ENCODE results near the gene GABRD.
A peak's percentile ranks its signal among the peaks of the same experiment; 100 is the strongest.

GABRD gene

GRCh38 chr1:2039251-2039650 lies 20.1 kb downstream of the GABRD start:
- DNase-seq (ENCODE audit: low spot score) = no peak

DNA sequence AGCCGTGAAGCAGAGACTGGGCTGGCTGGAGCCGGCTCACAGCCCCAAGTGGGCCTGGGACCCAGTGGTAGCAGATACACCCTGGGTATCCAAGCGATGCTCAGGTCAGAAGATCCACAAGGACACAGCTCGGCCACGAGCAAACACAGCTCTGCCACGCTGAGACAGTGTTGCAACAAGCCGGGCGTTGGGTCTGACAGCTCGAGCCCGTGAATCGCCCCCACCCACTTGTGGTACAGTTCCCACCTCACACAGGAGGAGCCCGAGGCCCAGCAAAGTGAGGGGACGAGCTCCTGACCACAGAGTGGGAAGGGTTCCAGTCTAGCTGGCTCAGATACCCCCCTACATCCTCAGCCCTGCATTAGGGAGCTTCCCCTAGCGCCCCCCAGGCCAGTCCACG lies 22.2 kb downstream of the GABRD start:
- DNase-seq (ENCODE audit: low spot score) = no peak

- no peak for DNase-seq (ENCODE audit: low spot score)
Measured at GRCh38 chr1:2041887-2042286, 22.7 kb downstream of the GABRD start.

GRCh38 chr1:2042830-2043773 lies 24.0 kb downstream of the GABRD start:
- DNase-seq (ENCODE audit: low spot score) = no peak

DNA sequence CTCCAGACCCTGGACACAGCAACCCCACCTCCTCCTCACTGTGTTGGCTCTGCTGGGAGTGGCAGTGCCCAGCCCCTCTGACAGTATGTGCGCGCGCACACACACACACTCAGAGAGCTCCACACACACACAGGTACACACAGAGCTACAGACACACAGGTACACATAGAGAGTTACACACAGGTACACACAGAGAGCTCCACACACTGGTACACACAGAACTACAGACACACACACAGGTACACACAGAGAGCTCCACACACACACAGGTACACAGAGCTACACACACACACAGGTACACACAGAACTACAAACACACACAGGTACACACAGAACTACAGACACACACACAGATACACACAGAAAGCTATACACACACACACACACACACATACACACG lies 24.7 kb downstream of the GABRD start:
- DNase-seq (ENCODE audit: low spot score) = no peak

GRCh38 chr1:2044510-2045319 lies 25.6 kb downstream of the GABRD start:
- peak; percentile 95 for DNase-seq (ENCODE audit: low spot score)

DNA sequence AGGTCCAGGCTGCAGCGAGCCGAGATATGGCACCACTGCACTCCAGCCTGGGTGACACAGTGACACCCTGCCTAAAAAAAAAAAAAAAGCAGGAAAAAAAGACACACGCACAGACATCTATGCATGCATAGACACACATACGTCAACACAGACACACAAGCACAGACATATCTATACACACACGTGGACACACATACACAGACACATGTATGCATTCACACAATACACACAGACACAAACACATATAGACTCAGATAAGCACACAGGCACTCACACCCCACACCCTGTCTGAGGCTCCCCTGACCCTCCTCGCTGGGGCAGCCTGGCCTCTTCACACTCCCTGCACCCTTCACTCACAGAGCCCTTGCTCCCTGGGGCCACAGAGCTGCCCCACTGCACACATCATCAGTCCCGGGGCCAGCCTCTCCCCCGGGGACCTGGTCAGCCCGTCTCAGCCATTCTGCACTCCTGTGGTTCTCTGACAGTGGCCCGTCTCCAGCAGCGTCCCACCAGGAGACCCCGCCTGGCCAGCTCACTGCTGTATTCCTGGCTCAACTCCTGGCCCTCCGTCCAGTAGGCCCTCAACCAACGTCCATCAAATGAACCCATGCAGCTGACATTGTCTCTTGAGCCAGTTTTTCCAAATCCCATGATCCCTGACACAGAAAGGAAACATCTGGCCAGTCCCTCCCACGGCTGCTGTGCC lies 26.5 kb downstream of the GABRD start:
- no peak for DNase-seq (ENCODE audit: low spot score)

- peak; percentile 71 for DNase-seq (ENCODE audit: low spot score)
Measured at GRCh38 chr1:2046174-2046917, 27.2 kb downstream of the GABRD start.

DNA sequence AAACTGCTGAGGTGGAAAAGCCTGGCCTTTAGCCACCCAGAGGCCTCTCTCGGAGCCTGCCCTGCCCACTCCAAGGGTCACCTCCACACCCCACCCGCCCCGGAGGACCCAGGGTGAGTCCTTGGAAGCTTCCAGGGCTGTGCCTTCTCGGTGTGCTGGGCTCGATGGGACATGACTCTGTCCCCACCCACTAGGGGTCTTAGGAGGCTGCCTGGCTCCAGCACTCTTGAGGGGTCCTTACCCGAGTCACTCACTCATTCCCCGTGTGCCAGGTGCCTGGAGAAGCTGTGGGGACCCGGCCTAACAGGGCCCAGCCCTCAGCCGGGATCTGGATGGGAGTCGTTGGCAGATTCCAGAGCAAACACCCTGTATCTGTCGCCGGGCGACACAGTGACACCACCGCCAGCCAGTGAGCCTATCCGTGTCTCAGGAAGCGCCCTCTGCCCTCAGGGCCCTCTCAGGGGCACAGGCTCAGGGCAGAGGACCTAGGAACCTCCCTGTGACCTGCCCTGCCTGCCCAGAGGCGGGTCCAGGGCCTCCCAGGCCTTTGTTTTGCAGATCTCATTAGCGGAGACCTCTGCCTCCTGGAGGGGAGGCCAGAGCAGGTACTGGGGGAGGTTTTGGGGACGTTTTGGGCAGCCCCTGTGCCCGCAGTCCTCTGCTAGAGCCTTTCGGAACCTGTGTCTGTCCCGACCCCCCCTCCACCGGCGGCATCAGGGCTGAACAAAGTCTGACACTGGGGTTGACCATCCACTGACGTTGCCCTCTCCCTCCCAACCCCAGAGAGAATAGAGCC lies 28.0 kb downstream of the GABRD start:
- DNase-seq (ENCODE audit: low spot score) = no peak

DNA sequence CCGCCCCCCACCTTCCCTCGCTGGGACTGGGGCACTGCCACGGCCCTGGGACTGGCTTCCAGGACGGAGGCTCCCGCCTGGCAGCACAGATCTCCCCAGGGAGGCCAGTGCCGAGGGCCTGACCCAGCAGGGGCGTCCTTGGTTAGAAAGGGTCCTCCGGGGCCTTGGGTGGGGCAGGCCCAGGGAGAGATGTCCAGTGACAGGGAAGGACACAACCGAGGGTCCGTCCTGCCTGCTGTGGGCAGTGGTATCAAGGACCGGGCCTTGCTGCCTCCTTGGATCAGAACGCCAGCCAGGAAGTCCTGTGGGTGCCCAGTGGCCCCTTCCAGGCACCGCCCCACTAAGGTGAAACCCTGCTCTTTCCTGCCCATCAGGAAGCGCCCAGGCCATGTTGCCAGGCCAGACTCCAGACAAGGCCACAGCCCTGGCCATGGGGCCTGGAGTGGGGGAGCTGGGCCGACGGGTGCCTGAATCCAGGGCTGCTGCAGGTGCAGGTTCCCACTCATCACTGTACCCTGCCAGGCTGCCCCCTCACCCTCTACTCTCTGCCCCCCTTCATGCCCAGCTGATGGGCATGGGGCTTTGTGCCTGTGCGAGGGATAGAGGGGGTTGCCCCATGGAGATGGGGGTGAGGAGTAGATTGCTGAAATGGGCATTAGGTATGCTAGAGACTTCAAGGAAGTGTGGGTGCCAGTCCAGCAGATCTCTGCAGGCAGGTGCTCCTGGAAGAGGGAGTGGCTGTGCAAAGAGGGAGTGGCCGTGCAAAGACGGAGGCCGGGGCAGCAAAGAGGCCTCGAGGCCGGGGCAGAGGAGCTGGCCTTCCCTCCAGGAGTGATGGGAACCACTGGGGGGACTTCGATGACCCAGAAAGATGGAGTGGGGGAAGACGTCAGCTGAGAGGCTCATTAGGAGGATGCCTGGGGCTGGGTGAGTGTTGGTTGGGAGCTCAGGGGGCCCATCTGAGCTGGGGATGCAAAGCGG lies 28.9 kb downstream of the GABRD start:
- no peak for DNase-seq (ENCODE audit: low spot score)

GRCh38 chr1:2049225-2049717 lies 30.1 kb downstream of the GABRD start:
- DNase-seq (ENCODE audit: low spot score) = no peak

GRCh38 chr1:2049718-2050431 lies 30.7 kb downstream of the GABRD start, which contains the start of gene PRKCZ:
TSS of gene PRKCZ (plus strand) at chr1:2050411. CDS start at chr1:2050631, 220 bp downstream.
- peak; percentile 83 for DNase-seq (ENCODE audit: low spot score)

- peak; percentile 63 for DNase-seq (ENCODE audit: low spot score)
Measured at GRCh38 chr1:2050461-2050792, 31.3 kb downstream of the GABRD start.

DNA sequence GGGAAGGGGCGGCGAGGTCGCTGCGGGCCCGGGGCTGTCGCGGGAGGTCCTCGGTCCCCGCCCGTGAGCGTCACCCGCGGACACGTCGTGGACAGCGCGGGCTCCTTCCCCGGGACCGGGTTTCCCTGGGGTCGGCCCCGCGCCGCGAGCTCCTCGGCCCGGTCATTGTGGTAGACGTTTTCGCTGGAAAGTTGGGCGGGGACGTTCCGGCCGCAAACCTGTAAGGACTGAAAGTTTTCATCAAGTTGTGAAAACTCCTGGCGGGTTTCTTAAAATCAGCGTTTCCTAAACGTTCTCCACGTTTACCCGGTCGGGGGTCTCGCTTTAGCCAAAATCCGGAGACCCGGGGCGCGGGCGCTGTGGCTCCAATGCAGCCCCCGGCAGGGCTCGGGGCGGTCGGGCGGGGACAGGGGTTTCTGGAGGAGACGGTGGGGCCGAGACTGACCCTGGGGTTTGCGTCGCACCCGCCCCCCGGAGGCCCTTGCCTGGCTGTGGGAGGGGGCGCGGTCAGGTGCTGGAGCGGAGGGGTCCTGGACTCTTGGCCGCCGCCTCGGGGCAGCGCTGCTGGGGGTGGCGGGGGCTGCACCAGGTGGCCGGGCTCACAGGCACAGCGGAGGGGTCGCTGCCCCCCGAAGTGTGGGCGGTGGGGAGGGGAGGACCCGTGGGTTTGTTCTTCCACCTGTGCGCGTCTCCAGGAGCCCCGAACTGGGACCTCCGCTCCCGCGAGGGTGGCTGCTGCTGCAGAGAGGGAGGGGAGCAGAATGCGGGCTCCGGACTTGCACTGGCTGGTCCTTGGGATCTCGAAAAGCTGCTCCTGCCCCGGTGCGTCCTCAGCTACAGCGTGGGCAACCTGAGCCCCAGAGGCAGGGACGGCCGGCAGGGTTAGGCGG lies 31.9 kb downstream of the GABRD start:
- DNase-seq (ENCODE audit: low spot score) = no peak

- DNase-seq (ENCODE audit: low spot score) = no peak
Measured at GRCh38 chr1:2052054-2052679, 33.0 kb downstream of the GABRD start.

- no peak for DNase-seq (ENCODE audit: low spot score)
Measured at GRCh38 chr1:2052756-2053155, 33.6 kb downstream of the GABRD start.

GRCh38 chr1:2053217-2053616 lies 34.1 kb downstream of the GABRD start:
- DNase-seq (ENCODE audit: low spot score) = no peak

All from D341Med (cell line).